GM10266 (cell line): ENCODE measurements around the gene C6orf118.

ENCODE experiments used
- DNase-seq: peaks from one replicate; pipeline ENCODE4 v3.0.0; 2012; ENCODE audit errors: extremely low spot score
- TF ChIP-seq, protein P1 (sequence below): IDR thresholded peaks from 2 replicates; pipeline ENCODE4 v1.5.1; 2012; ENCODE audit warnings: mild to moderate bottlenecking, low read depth; ENCODE audit not compliant: control insufficient read depth, insufficient read depth; ENCODE audit errors: missing control alignments

The C6orf118 gene

DNA sequence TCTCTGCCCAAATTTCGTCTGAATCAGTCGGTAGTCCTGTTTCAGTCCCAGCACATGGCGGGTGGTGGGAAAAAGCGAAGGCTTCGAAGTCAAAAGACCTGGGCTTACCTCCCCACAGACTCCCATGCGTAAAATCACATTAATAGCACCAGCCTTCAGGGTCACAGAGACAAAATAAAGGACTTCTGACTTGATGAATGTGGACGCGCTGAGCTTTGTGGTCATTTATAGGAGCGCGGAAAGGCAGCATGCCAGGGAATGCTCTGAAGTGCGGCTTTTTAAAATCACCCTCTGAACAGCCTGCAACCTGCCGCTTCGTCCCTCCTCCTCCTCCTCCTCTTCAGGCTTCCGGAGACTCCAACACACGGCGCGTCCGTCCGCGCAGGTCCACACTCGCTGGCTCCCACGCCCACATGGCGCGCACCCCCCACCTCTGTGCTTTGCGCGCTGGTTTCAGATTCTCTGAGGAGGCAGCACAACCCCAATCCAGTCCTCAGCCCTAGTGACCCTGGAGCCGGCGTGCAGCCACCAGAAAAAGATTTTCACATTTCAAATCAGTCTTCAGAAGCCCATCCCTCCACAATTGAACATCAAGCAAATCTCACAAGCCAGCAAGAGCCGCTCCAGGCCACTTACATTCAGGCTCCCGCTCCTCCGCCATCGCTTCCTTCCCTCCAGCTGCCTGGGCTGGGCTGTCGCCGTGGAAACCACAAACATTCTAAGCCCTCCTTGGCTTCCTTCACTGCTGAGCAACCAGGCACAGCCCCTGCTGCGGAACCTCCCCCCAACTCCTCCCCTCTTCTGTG, at the start of gene C6orf118:
Gene C6orf118, minus strand, starts transcription at position 680 of the 806 bp plus-strand sequence. Its CDS starts 19 bp downstream, at position 661.
- no peak for DNase-seq
- TF ChIP-seq, protein P1, sequence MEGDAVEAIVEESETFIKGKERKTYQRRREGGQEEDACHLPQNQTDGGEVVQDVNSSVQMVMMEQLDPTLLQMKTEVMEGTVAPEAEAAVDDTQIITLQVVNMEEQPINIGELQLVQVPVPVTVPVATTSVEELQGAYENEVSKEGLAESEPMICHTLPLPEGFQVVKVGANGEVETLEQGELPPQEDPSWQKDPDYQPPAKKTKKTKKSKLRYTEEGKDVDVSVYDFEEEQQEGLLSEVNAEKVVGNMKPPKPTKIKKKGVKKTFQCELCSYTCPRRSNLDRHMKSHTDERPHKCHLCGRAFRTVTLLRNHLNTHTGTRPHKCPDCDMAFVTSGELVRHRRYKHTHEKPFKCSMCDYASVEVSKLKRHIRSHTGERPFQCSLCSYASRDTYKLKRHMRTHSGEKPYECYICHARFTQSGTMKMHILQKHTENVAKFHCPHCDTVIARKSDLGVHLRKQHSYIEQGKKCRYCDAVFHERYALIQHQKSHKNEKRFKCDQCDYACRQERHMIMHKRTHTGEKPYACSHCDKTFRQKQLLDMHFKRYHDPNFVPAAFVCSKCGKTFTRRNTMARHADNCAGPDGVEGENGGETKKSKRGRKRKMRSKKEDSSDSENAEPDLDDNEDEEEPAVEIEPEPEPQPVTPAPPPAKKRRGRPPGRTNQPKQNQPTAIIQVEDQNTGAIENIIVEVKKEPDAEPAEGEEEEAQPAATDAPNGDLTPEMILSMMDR: no peak

- DNase-seq: no peak
- TF ChIP-seq, protein P1: no peak
These were observed 36.3 kb upstream of the C6orf118 start for GRCh38 chr6:165345700-165346099.

GRCh38 chr6:165340532-165340931, 31.1 kb upstream of the C6orf118 start:
- DNase-seq: no peak
- TF ChIP-seq, protein P1: no peak

DNA sequence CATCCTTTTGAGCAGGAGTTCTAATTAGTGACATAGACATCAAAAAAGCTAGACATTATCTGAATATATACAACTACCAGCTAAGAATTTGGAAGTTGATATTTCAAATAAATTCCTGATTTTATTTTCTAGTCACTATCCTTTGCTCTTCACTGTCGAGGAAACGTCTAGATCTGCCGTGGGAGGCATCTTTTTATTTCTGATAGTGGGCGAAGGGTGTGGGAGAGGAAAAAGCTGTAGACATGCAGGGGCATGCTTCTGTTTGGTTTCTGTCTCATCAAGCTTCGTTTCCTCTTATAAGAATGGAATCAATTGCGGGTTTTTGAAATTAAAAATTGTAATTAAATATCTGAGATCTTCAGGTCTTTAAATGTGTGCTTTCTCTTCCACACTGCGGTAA, 16.2 kb upstream of the C6orf118 start:
- DNase-seq: no peak
- TF ChIP-seq, protein P1: no peak

DNA sequence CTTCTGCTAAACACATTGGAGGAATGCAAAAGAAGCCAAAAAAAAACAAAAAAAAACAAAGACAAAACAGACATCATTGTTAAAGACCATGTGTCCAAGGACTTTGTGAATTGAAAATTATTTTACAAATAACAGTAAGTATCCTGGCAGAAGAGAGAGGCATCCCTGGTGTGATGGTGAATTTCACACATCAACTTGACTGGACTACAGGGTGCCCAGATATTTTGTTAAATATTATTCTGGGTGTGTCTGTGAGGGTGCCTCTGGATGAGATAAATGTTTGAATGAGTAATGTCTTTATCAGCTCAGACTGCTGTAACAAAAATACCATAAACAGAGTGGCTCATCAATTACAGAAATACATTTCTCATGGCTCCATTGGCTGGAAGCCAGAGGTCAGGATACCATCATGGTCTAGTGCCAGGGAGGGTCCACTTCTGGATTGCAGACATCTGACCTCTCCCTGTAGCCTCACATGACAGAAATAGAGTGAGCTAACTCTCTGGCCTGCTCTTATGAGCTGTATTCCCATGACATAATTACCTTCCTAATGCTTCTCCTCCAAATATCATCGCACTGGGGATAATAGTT, 12.2 kb upstream of the C6orf118 start:
- TF ChIP-seq, protein P1: no peak
- no peak for DNase-seq

GRCh38 chr6:165321150-165321549, 11.7 kb upstream of the C6orf118 start:
- DNase-seq: no peak
- TF ChIP-seq, protein P1: no peak

DNA sequence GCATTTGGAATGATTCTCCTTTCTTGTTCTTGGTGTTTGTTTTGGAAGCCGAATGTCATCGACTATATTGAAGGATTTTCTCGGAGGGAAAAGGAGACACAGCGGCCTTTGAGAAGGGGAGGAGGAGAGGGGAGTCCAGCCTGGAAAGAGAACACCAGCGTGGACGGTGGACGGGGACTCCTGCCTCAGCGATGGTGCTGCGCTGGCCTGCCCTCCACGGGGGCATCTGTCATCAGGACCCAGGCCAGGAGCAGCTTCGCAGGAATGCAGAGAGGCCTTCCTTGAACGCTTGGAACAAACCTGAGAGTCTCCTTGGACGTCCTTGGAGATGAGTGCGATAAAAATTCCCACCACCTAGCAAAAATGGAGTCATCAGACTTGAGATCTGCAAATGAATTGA, 8.3 kb upstream of the C6orf118 start:
- TF ChIP-seq, protein P1: no peak
- DNase-seq: no peak
